Retinal pigment epithelial cell (primary cell): ENCODE measurements around the gene ST6GAL1.

Experiments
- DNase-seq: peaks from one replicate; pipeline ENCODE4 v3.0.0-alpha.2; 2010; ENCODE audit warnings: low read depth
- H3K4me3 ChIP-seq: 2 replicates; pipeline ENCODE4 v1.5.1; 2011; ENCODE audit warnings: mild to moderate bottlenecking, low read length, control low read depth, moderate library complexity
- TF ChIP-seq, protein P1 (sequence below): conservative IDR thresholded peaks from 2 replicates; pipeline ENCODE4 v1.5.1; 2011; ENCODE audit warnings: low read depth, low read length, control low read depth, inconsistent platforms

Gene ST6GAL1

GRCh38 chr3:186939536-186939935 is 9.2 kb downstream of the ST6GAL1 start:
- no peak overlapping the region for H3K4me3 ChIP-seq
- TF ChIP-seq, protein P1, sequence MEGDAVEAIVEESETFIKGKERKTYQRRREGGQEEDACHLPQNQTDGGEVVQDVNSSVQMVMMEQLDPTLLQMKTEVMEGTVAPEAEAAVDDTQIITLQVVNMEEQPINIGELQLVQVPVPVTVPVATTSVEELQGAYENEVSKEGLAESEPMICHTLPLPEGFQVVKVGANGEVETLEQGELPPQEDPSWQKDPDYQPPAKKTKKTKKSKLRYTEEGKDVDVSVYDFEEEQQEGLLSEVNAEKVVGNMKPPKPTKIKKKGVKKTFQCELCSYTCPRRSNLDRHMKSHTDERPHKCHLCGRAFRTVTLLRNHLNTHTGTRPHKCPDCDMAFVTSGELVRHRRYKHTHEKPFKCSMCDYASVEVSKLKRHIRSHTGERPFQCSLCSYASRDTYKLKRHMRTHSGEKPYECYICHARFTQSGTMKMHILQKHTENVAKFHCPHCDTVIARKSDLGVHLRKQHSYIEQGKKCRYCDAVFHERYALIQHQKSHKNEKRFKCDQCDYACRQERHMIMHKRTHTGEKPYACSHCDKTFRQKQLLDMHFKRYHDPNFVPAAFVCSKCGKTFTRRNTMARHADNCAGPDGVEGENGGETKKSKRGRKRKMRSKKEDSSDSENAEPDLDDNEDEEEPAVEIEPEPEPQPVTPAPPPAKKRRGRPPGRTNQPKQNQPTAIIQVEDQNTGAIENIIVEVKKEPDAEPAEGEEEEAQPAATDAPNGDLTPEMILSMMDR = no peak
- DNase-seq = no peak

DNA sequence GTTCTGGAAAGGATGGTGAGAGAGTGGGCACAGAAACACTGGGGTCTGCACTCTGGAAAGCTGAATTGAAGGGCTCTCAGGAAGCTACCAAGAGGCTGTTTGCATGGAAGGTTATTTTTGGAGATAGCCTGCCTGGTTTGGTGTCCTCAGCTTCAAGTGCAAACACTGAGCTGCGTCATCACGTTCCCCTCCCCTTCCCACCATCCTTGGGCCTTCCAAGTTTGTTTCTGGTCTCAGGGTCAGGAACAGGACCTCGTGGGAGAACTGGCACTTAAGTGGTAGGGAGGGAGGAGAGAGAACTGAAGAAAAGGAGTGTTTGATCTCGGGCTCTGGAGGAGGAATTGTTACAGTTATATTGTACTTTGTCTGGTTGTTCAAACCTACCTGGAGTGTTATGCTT is 10.6 kb downstream of the ST6GAL1 start:
- no peak for DNase-seq
- TF ChIP-seq, protein P1 = no peak
- H3K4me3 ChIP-seq = no peak overlapping the region

- TF ChIP-seq, protein P1 = no peak
- no peak for DNase-seq
- H3K4me3 ChIP-seq = no peak overlapping the region
Observed at GRCh38 chr3:186942168-186942567, 11.8 kb downstream of the ST6GAL1 start.

GRCh38 chr3:186945255-186945823 is 15.0 kb downstream of the ST6GAL1 start:
- TF ChIP-seq, protein P1 = no peak
- H3K4me3 ChIP-seq = no peak overlapping the region
- no peak for DNase-seq

DNA sequence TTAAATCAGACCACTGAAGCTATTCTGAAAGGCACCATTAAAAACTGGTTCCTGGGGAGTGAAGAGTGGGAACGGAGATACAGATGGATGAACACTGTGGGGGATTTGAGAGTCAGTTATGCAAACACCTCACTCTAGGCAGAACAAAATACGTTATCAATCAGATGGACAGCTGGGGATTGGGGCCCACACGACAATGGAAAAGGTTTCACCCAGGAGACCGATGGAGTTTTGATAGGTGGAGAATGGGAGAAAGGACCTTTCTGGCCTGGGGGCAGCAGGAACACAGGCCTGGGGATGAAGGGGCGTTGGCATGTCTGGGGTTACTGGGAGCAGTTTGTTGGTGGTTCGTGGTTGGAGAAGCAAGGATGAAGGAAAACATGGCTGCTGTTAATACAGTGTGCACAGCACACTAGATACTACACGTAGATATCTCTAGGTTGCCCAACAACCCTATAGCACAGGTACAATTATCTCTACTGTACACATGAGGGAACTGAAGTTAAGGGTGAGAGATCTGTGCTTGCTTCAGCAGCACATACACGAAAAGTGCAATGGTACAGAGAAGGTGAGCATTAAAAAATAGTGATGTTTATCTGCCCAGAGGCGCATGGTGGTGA is 16.5 kb downstream of the ST6GAL1 start:
- TF ChIP-seq, protein P1 = no peak
- no peak overlapping the region for H3K4me3 ChIP-seq
- no peak for DNase-seq

DNA sequence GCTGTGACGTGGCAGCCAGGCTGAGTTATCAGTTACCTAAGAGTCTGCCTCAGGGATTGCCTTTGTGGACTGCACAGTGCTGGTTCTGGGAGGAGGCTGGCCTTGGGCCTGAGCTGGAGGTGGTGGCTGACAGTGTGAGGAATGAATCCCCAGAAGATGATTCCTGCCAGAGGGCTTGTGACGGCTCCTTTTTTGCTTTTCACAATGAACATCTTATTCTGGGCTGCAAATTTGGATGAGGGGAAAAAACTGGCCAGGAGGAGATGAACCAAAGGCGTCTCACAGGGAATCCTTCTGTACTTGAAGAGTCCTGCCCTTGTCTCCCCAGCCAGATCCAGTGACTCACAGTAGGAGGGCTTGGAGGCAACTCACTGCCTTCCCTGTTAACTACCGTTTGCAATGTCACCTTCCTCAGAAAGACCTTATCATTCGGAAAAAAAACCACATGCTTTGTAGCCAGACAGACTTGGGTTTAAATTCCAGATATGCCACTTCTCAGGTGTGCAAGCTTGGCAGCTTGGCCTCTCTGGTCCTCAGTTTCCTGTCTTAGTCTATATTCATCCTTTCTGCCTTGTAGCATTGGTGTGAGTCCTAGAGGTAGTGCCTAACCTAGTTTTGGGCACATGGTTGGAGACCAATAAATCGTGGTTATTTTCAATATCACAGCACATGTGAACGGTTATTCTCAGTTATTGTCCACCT is 19.1 kb downstream of the ST6GAL1 start:
- DNase-seq = no peak
- TF ChIP-seq, protein P1 = no peak
- no peak overlapping the region for H3K4me3 ChIP-seq

DNA sequence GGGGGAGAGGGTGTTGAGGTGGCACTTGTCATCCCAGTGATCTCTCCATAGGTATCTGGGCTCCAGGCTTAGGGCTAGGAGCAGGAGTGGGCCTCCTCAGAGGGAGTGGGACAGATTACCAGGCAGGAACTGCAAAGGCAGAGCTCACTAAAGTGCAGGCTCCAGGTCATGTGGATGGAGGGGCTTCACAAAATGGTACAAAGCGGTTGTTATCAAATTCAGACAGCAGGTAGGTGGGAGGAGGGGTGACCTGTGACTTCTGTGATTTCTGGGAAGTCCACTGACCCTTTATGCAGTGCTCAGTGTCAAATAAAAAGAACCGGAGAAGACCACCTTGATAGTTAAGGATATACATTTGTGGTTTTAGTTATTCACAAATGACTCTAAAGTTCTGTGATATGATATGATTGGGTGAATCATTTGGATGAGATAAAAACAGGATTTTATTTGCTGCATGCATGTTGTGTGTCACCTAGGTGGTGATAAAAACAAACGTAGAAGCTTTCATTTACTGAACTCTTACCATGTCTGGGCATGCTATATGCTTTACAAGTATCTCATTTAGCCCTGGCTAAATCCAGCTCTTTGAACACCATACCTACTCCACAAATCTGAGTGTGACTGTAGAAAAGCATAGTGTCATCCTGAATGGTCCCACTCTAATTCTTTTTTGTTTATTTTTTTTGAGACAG is 20.2 kb downstream of the ST6GAL1 start:
- H3K4me3 ChIP-seq = no peak overlapping the region
- DNase-seq = no peak
- TF ChIP-seq, protein P1 = no peak
